Mesothelial cell of epicardium (in vitro differentiated cells): ENCODE data around the gene CIB4. TPM values are rescaled to one million over a fixed set of nuclear protein-coding genes. Genes with fewer than 3 reads are reported as not detected.

Experiments used
- DNase-seq, 2 experiments: peaks; one replicate each; pipeline ENCODE4 v3.0.0; 2021; ENCODE audit warnings: low spot score in 2 of 2; ENCODE audit not compliant: unreplicated experiment in 2 of 2
- H3K27ac Mint-ChIP-seq: 2 replicates; pipeline ENCODE4 v1.8.0; 2021; ENCODE audit warnings: mixed read lengths
- H3K27me3 Mint-ChIP-seq: 2 replicates; pipeline ENCODE4 v1.8.0; 2021; ENCODE audit warnings: low read depth, mixed read lengths
- H3K36me3 Mint-ChIP-seq: 2 replicates; pipeline ENCODE4 v1.8.0; 2021; ENCODE audit warnings: mixed read lengths
- H3K4me1 Mint-ChIP-seq: 2 replicates; pipeline ENCODE4 v1.8.0; 2021; ENCODE audit warnings: mixed read lengths
- H3K4me3 Mint-ChIP-seq: 2 replicates; pipeline ENCODE4 v1.8.0; 2021; ENCODE audit warnings: mild to moderate bottlenecking, moderate library complexity, mixed read lengths
- H3K9me3 Mint-ChIP-seq: 2 replicates; pipeline ENCODE4 v1.8.0; 2021; ENCODE audit warnings: mixed read lengths
- total RNA-seq: library from RNA; stranded (reverse); gene quantifications from 3 replicates; pipeline ENCODE4 v1.2.1, GENCODE V29; 2021
- TF ChIP-seq, protein P1 (sequence below): fragments of 200-600 bp; sonication (generic); IDR thresholded peaks from one replicate; pipeline ENCODE4 v1.5.0; 2021; ENCODE audit warnings: antibody characterized with exemption; ENCODE audit not compliant: unreplicated experiment

Gene CIB4
- total RNA-seq, 1 donor from 2014 or later: not detected

DNA sequence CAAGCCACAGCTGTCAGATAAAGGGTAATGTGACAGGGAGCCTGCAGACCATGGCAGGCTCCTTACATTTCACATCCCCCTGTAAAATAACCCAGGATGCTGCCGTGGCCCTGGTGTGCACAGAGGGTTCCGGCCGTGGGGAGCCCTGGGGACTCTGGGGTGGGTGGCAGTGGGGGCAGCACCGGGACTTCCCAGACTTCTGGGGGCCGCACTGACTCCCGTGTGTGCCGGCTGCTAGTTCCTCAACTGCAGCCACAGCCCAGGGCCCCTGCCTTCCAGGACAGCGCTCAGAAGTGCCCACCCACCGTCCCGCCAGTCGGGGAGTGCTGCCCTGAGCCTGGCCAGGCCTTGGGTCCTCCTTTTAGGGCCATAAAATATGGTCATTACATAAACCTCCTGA lies 56.5 kb downstream of the CIB4 start:
- H3K4me3 Mint-ChIP-seq: no peak overlapping the region
- H3K27ac Mint-ChIP-seq: no peak overlapping the region
- H3K4me1 Mint-ChIP-seq: no peaks in the 10 kb centered on the region
- H3K9me3 Mint-ChIP-seq: no peaks in the 10 kb centered on the region
- no peaks in the 10 kb centered on the region for H3K36me3 Mint-ChIP-seq
- no peak for DNase-seq
- TF ChIP-seq, protein P1, sequence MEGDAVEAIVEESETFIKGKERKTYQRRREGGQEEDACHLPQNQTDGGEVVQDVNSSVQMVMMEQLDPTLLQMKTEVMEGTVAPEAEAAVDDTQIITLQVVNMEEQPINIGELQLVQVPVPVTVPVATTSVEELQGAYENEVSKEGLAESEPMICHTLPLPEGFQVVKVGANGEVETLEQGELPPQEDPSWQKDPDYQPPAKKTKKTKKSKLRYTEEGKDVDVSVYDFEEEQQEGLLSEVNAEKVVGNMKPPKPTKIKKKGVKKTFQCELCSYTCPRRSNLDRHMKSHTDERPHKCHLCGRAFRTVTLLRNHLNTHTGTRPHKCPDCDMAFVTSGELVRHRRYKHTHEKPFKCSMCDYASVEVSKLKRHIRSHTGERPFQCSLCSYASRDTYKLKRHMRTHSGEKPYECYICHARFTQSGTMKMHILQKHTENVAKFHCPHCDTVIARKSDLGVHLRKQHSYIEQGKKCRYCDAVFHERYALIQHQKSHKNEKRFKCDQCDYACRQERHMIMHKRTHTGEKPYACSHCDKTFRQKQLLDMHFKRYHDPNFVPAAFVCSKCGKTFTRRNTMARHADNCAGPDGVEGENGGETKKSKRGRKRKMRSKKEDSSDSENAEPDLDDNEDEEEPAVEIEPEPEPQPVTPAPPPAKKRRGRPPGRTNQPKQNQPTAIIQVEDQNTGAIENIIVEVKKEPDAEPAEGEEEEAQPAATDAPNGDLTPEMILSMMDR: no peak
- H3K27me3 Mint-ChIP-seq: peaks cover 42% of the 10 kb centered on the region

DNA sequence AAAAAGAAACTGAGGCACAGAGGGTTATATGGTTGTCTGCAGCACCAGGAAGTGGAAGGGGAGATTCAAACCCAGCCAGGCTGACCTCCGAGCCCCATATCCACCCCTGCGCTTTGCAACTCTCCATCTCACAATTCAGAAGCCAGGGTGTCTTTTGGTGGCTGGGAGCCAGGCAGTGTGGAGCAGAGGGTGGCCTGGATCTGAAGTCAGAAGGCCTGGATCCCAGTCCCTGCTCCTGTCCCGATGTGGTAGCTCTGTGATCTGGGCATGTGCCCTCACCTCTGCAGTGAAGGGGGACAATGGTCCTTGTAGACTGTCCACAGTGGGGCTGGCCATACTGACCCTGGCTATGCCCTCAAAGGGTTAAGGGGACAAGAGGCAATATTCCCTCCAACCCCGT lies 57.0 kb downstream of the CIB4 start:
- DNase-seq: no peak
- TF ChIP-seq, protein P1: no peak
- H3K27ac Mint-ChIP-seq: no peak overlapping the region
- peaks cover 41% of the 10 kb centered on the region for H3K27me3 Mint-ChIP-seq
- no peaks in the 10 kb centered on the region for H3K9me3 Mint-ChIP-seq
- no peaks in the 10 kb centered on the region for H3K4me1 Mint-ChIP-seq
- no peak overlapping the region for H3K4me3 Mint-ChIP-seq
- H3K36me3 Mint-ChIP-seq: no peaks in the 10 kb centered on the region

DNA sequence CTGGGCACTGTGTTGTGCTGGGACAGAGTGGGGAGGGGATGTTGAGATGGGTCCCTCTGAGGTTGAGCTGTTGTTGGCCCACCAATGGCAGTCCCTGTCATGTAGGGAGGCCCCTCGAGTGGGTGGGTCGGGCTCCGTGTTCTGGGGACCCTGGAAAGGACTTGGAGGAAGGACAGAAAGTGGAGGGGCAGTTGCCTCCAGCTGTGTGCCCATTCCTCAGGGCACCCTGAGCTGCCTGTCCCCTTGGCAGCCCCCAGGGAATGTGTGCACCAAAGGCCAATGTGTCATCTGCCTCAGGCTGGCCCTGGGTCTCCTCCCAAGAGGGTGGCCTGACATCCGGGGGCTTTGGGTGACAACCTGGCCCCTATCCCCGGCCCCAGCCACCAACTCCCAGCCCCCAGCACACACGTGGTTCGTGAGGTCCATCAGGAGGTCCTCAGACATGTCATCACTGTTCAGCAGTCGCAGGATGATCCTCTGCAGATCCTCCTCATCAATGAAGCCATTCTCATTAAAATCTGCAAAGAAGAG lies 57.7 kb downstream of the CIB4 start:
- Mint-ChIP-seq H3K9me3 (no peaks in the 10 kb centered on the region), H3K4me3 (no peak overlapping the region), H3K4me1 (no peaks in the 10 kb centered on the region), H3K36me3 (no peaks in the 10 kb centered on the region), H3K27ac (no peak overlapping the region), H3K27me3 (peaks cover 42% of the 10 kb centered on the region)
- DNase-seq: no peak
- TF ChIP-seq, protein P1: no peak

DNA sequence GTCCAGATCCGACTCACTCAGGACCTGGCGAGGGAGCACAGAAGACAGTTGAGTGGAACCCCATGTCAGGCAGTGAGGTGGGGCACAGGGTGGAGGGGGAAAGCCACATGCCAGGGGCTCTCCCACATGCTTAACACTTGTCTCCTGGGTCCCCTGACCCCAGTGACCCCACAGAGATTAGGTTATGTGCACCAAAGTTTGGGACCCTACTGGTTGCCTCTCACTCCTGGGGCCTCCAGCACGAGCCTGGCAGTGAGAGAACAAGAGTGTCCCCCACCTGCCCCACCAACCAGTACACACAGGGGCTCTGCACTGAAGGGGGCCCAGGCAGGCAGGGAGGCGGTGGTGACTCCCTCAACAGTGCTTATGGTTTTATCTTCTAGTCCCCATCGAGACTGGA lies 58.3 kb downstream of the CIB4 start:
- Mint-ChIP-seq H3K9me3 (no peaks in the 10 kb centered on the region), H3K36me3 (no peaks in the 10 kb centered on the region), H3K27ac (no peak overlapping the region), H3K4me1 (no peaks in the 10 kb centered on the region), H3K27me3 (peaks cover 46% of the 10 kb centered on the region), H3K4me3 (no peak overlapping the region)
- DNase-seq: no peak
- TF ChIP-seq, protein P1: no peak

DNA sequence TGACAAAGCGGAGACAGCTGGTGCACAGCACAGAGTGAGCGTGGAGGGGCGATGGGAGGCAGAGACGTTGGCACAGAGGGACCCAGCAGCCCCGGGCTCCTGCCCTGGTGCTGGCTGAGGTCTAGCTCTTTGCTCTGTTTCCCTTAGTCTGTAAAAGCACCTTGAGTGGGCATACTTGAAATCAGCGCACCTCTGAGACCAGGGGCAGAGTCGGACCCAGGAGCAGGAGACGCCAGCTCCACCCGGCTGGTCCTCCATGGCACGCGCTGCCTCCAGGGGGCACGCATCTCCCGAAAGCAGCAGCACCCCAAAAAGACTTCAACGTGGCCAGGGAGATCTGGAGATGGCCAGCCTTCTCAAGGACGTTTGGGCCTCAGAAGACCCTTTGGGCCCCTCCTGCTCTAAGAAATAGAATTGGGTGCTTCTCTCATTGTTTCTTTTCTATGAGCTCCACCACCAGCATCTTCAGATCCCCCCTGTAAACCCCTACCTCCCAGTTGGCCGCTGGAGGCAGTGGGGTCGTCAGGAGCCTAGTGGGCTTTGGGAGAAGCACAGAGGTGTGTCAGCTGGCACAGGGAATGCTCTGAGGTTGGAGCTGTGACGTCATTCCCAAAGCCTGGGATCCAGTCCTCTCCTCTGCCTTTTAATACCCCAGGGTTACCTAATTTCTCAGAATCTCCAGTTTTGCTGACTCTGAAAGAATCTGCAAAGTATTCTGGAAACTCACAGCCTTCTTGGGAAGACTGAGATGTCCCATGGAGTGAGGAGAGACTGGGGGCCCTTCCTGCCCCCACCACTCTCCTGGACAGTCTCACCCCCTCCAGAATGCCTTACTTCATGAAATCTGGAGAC lies 58.9 kb downstream of the CIB4 start:
- TF ChIP-seq, protein P1: no peak
- Mint-ChIP-seq H3K36me3 (no peaks in the 10 kb centered on the region), H3K9me3 (no peaks in the 10 kb centered on the region), H3K27ac (no peak overlapping the region), H3K4me3 (no peak overlapping the region), H3K4me1 (no peaks in the 10 kb centered on the region), H3K27me3 (peaks cover 49% of the 10 kb centered on the region)
- DNase-seq: no peak
